WERI-Rb-1 (cell line): ENCODE data around the gene DELE1.

ENCODE experiments used
- DNase-seq: peaks from one replicate; pipeline ENCODE4 v3.0.0-alpha.2; 2020
- H3K27ac ChIP-seq: fragments of 250-450 bp; sonication (Bioruptor Pico); 2 replicates; pipeline ENCODE4 v1.5.1; 2020; ENCODE audit warnings: mild to moderate bottlenecking, moderate library complexity
- H3K27me3 ChIP-seq: fragments of 250-450 bp; sonication (Bioruptor Pico); 2 replicates; pipeline ENCODE4 v1.5.1; 2021; ENCODE audit warnings: mild to moderate bottlenecking, low read depth, moderate library complexity; ENCODE audit not compliant: insufficient read depth, severe bottlenecking
- H3K36me3 ChIP-seq: fragments of 250-450 bp; sonication (Bioruptor Pico); 2 replicates; pipeline ENCODE4 v1.5.1; 2020; ENCODE audit warnings: mild to moderate bottlenecking, moderate library complexity
- H3K4me3 ChIP-seq: 2 replicates; pipeline ENCODE4 v1.5.1; 2011; ENCODE audit warnings: low read depth, mild to moderate bottlenecking, control low read depth, low read length
- H3K9me3 ChIP-seq: fragments of 250-450 bp; sonication (Bioruptor Pico); 2 replicates; pipeline ENCODE4 v1.5.1; 2021; ENCODE audit warnings: mild to moderate bottlenecking, moderate library complexity; ENCODE audit not compliant: severe bottlenecking
- CTCF ChIP-seq: IDR thresholded peaks from 2 replicates; pipeline ENCODE4 v1.5.1; 2011; ENCODE audit warnings: low read depth, mild to moderate bottlenecking, control low read depth, inconsistent platforms, low read length

The DELE1 gene

GRCh38 chr5:141875795-141876627 lies 47.7 kb upstream of the DELE1 start:
- no peak for TF ChIP-seq CTCF
- H3K27ac ChIP-seq, result no peak overlapping the region
- H3K4me3 ChIP-seq, result peak overlapping the region; percentile 58
- H3K36me3 ChIP-seq, result no peaks in the 10 kb centered on the region
- H3K27me3 ChIP-seq, result peaks cover 37% of the 10 kb centered on the region
- no peaks in the 10 kb centered on the region for H3K9me3 ChIP-seq
- DNase-seq, result peak; percentile 67

- peak overlapping the region; percentile 58 for H3K4me3 ChIP-seq
- DNase-seq, result no peak
- no peak for TF ChIP-seq CTCF
Measured at GRCh38 chr5:141876628-141877355, 46.9 kb upstream of the DELE1 start.

GRCh38 chr5:141877356-141878185 lies 46.1 kb upstream of the DELE1 start:
- Histone ChIP-seq H3K27ac (no peak overlapping the region), H3K4me3 (peak overlapping the region; percentile 58), H3K9me3 (no peaks in the 10 kb centered on the region), H3K36me3 (no peaks in the 10 kb centered on the region), H3K27me3 (peaks cover 38% of the 10 kb centered on the region)
- no peak for TF ChIP-seq CTCF
- DNase-seq, result no peak

More at GRCh38 chr5:141876628-141877355, 46.9 kb upstream of the DELE1 start:
- Histone ChIP-seq H3K27ac (no peak overlapping the region), H3K9me3 (no peaks in the 10 kb centered on the region), H3K27me3 (peaks cover 38% of the 10 kb centered on the region), H3K36me3 (no peaks in the 10 kb centered on the region)

GRCh38 chr5:141878186-141878710 lies 45.4 kb upstream of the DELE1 start, which contains the start of gene PCDH1:
Gene PCDH1, minus strand, starts transcription at chr5:141878410. Its CDS starts 148 bp downstream, at chr5:141878262.
- TF ChIP-seq CTCF, result no peak
- peaks cover 38% of the 10 kb centered on the region for H3K27me3 ChIP-seq
- peak within 1 kb of the TSS; percentile 56 for H3K4me3 ChIP-seq
- peak; percentile 32 for DNase-seq
- no peaks in the 10 kb centered on the region for H3K9me3 ChIP-seq
- H3K36me3 ChIP-seq, result no peaks in the 10 kb centered on the region
- no peak within 1 kb of the TSS for H3K27ac ChIP-seq

- no peaks in the 10 kb centered on the region for H3K9me3 ChIP-seq
- no peaks in the 10 kb centered on the region for H3K36me3 ChIP-seq
- no peak overlapping the region for H3K27ac ChIP-seq
- TF ChIP-seq CTCF, result peak; percentile 96
- peak; percentile 88 for DNase-seq
- peaks cover 38% of the 10 kb centered on the region for H3K27me3 ChIP-seq
- peak overlapping the region; percentile 50 for H3K4me3 ChIP-seq
Measured at GRCh38 chr5:141878711-141879425, 44.8 kb upstream of the DELE1 start.
